MCF 10A (cell line): Measurements from ENCODE around the gene MSI2. TPM values are rescaled to one million over a fixed set of nuclear protein-coding genes. Genes with fewer than 3 reads are reported as not detected.

Experiments used
- BruUV-seq: library from RNA; stranded (reverse); fragments of 400-500 nt; replicated peaks from 2 replicates; lab custom pipeline; 2021; lab: Mats Ljungman, UMichigan
- CTCF ChIA-PET: fragments of 300-600 bp; sonication (Branson Sonifier 250); formaldehyde crosslinking; extraction: SDS; loops from one replicate; lab custom pipeline; 2021; ENCODE audit warnings: antibody characterized with exemption, inconsistent platforms; lab: Yijun Ruan, JAX
- POLR2A ChIA-PET: fragments of 300-600, 350-650 bp; sonication (Branson Sonifier 250); formaldehyde crosslinking; extraction: SDS; loops from one replicate; lab custom pipeline; 2020; ENCODE audit warnings: antibody characterized with exemption, inconsistent platforms; lab: Yijun Ruan, JAX
- DNase-seq: peaks from one replicate; pipeline ENCODE4 v3.0.0-alpha.2; 2018; ENCODE audit not compliant: unreplicated experiment
- H3K27ac Mint-ChIP-seq: one replicate; pipeline ENCODE4 v1.8.0; 2022; ENCODE audit warnings: mild to moderate bottlenecking, low read depth, mixed read lengths; ENCODE audit not compliant: unreplicated experiment
- H3K27me3 Mint-ChIP-seq: one replicate; pipeline ENCODE4 v1.8.0; 2022; ENCODE audit warnings: mixed read lengths; ENCODE audit not compliant: insufficient read depth, unreplicated experiment
- H3K36me3 Mint-ChIP-seq: one replicate; pipeline ENCODE4 v1.8.0; 2022; ENCODE audit warnings: mild to moderate bottlenecking, moderate library complexity, mixed read lengths; ENCODE audit not compliant: insufficient read depth, unreplicated experiment
- H3K4me1 Mint-ChIP-seq: one replicate; pipeline ENCODE4 v1.8.0; 2022; ENCODE audit warnings: mixed read lengths; ENCODE audit not compliant: insufficient read depth, unreplicated experiment
- H3K4me3 Mint-ChIP-seq: one replicate; pipeline ENCODE4 v1.8.0; 2022; ENCODE audit warnings: mild to moderate bottlenecking, moderate library complexity, mixed read lengths; ENCODE audit not compliant: unreplicated experiment
- H3K9me3 Mint-ChIP-seq: one replicate; pipeline ENCODE4 v1.8.0; 2022; ENCODE audit warnings: mixed read lengths; ENCODE audit not compliant: unreplicated experiment
- intact Hi-C: fragments of 100-400 bp; cut with micrococcal nuclease; formaldehyde crosslinking; loops from 2 replicates; pipeline ENCODE4 v1.14.1; 2022
- total RNA-seq: library from RNA; stranded (reverse); gene quantifications from 2 replicates; pipeline ENCODE4 v1.2.3, GENCODE V29; 2022
- TF ChIP-seq, protein P1 (sequence below): fragments of 200-600 bp; IDR thresholded peaks from one replicate; pipeline ENCODE4 v1.8.0; 2022; ENCODE audit warnings: antibody characterized with exemption, mild to moderate bottlenecking; ENCODE audit not compliant: unreplicated experiment

The MSI2 gene
- total RNA-seq, 1 experiment from 2014 or later, result 60.6 TPM

DNA sequence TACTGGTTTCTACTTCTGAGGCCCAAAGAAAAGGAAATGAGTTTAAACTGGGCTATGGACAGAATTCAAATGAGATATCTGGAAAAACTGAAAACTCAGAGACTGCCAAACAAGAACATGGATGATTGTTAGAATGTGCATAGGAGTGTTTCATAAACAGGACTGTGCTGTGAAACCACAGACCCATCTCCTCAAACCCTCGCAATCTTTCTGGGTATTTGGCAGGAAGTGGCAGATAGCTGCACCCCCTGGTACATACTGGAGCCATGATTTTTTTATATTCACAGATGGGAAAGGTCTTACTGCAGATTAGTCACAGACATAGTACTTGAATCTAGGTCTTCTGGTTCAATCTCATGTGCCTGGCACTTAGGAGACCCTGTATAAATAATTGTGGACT lies 343.8 kb downstream of the MSI2 start:
- Mint-ChIP-seq H3K27me3 (no peaks in the 10 kb centered on the region), H3K4me3 (no peak overlapping the region), H3K4me1 (peaks cover 8% of the 10 kb centered on the region), H3K36me3 (peaks cover 23% of the 10 kb centered on the region), H3K9me3 (no peaks in the 10 kb centered on the region), H3K27ac (no peak overlapping the region)
- POLR2A ChIA-PET, result no interaction called here
- CTCF ChIA-PET, result interaction anchor here (0.6 to 4.1 kb wide), 5 partner anchors 22 to 502 kb away, joined by 3 to 26 read pairs (median 16); no protein-coding TSS in a partner anchor
- no peak for DNase-seq
- intact Hi-C loops, result no loop called here
- BruUV-seq, result no TSS peak
- TF ChIP-seq, protein P1, sequence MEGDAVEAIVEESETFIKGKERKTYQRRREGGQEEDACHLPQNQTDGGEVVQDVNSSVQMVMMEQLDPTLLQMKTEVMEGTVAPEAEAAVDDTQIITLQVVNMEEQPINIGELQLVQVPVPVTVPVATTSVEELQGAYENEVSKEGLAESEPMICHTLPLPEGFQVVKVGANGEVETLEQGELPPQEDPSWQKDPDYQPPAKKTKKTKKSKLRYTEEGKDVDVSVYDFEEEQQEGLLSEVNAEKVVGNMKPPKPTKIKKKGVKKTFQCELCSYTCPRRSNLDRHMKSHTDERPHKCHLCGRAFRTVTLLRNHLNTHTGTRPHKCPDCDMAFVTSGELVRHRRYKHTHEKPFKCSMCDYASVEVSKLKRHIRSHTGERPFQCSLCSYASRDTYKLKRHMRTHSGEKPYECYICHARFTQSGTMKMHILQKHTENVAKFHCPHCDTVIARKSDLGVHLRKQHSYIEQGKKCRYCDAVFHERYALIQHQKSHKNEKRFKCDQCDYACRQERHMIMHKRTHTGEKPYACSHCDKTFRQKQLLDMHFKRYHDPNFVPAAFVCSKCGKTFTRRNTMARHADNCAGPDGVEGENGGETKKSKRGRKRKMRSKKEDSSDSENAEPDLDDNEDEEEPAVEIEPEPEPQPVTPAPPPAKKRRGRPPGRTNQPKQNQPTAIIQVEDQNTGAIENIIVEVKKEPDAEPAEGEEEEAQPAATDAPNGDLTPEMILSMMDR, result no peak

DNA sequence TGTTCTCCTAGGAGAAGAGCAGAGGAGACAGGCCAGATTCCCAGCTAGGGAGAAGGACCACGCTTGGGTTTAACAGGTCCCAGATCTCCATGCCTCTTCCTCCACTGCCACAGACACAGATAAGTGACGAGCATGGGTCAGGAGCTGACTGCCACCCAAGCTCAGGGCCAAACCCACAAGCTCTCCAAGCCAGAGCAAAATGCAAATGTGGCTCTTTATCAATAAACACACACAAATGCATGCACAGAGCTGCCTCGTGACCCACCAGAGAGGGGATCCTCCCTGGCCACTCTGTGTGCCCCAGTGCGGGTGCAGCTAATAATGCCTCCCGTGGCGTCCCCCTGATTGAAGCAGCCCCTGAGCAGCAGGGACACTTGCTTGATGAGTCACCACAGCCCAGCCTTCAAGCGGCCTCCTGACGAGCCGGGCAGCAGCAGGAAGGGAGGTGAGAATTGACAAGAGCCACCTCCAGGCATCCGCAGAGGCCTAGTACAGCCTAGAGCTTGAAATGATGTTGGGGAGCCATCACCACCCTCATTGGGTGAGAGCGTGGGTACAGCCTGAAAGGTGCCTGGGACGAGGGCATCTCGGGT lies 344.9 kb downstream of the MSI2 start:
- POLR2A ChIA-PET, result interaction anchor here (1.1 kb wide), 1 partner anchor 11 kb away, joined by 3 read pairs; no protein-coding TSS in a partner anchor
- CTCF ChIA-PET, result interaction anchor here (0.6 kb wide), 1 partner anchor 71 kb away, joined by 3 read pairs; no protein-coding TSS in a partner anchor
- no peak for DNase-seq
- intact Hi-C loops, result no loop called here
- no peak overlapping the region for H3K27ac Mint-ChIP-seq
- BruUV-seq, result no TSS peak
- H3K9me3 Mint-ChIP-seq, result no peaks in the 10 kb centered on the region
- no peak overlapping the region for H3K4me3 Mint-ChIP-seq
- peaks cover 12% of the 10 kb centered on the region for H3K4me1 Mint-ChIP-seq
- H3K27me3 Mint-ChIP-seq, result no peaks in the 10 kb centered on the region
- TF ChIP-seq, protein P1, result no peak
- H3K36me3 Mint-ChIP-seq, result peaks cover 31% of the 10 kb centered on the region

DNA sequence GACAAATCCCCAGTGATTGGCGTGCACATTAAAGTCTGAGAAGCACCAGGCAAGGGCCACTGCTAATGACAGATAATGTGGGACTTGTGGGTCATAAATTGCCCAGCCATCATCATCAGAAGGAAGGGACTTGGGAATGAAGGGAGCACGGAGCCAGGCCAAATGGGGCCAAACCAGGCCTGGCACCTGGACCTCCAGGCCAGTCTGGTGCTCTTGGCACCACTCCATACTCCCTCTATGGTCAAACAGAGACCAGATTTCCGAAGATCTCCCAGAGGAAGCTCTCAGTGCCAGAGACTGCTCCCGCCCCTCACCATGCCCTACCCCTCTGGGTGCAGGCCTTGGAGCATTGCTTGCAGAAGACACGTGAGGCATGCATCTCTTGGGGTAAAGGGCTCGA lies 346.6 kb downstream of the MSI2 start:
- ChIA-PET POLR2A (no interaction called here), CTCF (interaction anchor here (0.6 kb wide), 1 partner anchor 148 kb away, joined by 3 read pairs; no protein-coding TSS in a partner anchor)
- no TSS peak for BruUV-seq
- no peak for DNase-seq
- Mint-ChIP-seq H3K4me3 (no peak overlapping the region), H3K9me3 (no peaks in the 10 kb centered on the region), H3K27ac (no peak overlapping the region), H3K36me3 (peaks cover 31% of the 10 kb centered on the region), H3K4me1 (peaks cover 14% of the 10 kb centered on the region), H3K27me3 (no peaks in the 10 kb centered on the region)
- TF ChIP-seq, protein P1, result no peak
- intact Hi-C loops, result no loop called here

DNA sequence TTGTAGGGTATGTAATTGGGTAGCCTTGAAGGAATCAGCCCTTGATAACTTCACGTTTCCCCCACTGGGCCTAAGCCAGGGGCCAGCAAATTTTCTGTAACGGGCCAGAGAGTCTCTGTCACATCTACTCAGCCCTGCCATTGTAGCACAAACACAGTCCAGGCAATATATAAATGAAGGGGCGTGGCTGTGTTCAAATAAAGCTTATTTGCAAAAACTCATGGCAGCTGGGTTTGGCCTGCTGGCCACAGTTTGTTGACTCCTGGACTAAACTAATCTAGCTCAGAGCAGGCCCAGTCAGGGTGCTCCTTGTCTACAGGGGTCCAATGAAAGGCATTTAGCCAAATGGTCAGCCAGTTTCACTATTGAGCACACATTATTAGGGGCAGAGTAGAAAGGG lies 347.2 kb downstream of the MSI2 start:
- Mint-ChIP-seq H3K27me3 (no peaks in the 10 kb centered on the region), H3K4me3 (no peak overlapping the region), H3K9me3 (no peaks in the 10 kb centered on the region), H3K36me3 (peaks cover 31% of the 10 kb centered on the region), H3K4me1 (peaks cover 17% of the 10 kb centered on the region), H3K27ac (no peak overlapping the region)
- no peak for DNase-seq
- ChIA-PET CTCF (interaction anchor here (0.6 kb wide), 1 partner anchor 147 kb away, joined by 3 read pairs; no protein-coding TSS in a partner anchor), POLR2A (no interaction called here)
- TF ChIP-seq, protein P1, result no peak
- intact Hi-C loops, result no loop called here
- no TSS peak for BruUV-seq
